ENCODE results near the gene CRIP3. TPM values are rescaled to one million over a fixed set of nuclear protein-coding genes. Genes with fewer than 3 reads are reported as not detected.
A peak's percentile ranks its signal among the peaks of the same experiment; 100 is the strongest.

The CRIP3 gene
- total RNA-seq, 1 donor from 2014 or later = 4.5 TPM

DNA sequence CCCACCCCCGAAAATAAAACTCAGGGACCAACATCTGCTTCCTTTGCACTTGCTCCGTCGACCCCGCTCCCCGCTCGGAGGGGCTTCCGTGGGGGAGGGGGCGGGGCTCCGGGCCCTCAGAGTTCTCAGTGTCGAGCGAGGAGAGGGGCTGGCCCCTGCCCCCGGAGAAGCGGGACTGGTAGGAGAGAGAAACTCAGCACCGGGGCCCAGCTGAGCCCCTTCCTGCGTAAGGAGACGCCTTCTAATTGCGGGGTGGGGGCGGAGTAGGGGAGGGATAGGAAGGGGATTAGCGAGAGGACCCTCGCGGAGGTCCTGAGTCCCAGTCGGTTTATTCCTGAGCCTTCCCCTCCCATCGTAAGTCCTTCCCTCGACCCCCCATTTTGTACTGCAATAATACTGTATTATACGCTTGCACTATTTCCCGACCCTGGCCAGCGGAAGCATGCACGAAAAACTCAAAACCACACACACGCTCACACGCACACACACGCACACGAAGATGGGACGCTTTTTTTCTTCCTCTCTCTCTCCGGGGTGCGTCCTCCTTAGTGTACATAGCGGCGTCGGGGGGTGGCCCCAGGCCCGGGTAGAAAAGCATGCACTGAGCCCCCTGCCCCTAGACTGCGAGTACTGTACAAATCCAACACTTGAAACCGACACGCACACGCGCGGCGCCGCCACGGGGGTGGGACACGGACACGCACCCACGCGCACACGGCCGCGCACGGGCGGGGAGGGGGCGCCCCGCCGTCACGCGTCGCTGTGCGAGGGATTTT is 32.6 kb downstream of the CRIP3 start:
- no peak for DNase-seq (ENCODE audit: low spot score in 2 of 2)
- FAIRE-seq = no peak

DNA sequence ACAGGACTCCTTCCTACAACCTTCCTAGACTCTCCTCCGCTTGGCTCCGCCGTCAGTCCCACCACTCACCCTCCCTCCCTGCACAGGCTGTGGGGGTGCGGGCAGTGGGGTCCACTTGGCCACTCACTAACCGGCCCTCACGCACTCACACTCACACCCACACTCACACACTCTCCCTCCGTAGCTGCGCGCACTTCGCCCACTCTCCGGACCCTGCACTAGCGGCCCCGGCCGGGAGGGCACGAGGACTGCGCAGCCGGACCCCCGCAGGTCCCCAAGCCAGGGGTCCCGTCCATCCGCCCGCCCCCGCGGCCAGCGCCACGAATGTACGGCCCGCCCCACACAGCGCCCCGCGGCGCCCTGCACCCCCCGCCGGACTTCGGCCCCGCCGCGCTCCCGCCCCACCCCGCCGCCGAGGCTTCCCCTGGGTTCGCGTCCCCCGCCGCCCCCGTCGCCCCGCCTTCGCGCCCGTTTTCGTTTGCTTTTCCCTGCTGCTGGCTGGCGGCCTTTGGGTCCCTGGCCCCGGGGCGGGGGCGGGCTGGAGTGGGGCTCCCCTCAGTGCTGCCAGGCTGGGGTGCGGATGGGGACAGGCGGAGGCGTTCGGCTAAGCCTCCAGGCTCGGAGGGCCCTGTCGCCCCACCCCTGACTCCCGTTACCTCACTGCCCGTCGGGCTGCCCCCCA is 33.6 kb downstream of the CRIP3 start:
- peak in 1 of 2 donors; percentile 77 for DNase-seq (ENCODE audit: low spot score in 2 of 2)
- FAIRE-seq = no peak

DNA sequence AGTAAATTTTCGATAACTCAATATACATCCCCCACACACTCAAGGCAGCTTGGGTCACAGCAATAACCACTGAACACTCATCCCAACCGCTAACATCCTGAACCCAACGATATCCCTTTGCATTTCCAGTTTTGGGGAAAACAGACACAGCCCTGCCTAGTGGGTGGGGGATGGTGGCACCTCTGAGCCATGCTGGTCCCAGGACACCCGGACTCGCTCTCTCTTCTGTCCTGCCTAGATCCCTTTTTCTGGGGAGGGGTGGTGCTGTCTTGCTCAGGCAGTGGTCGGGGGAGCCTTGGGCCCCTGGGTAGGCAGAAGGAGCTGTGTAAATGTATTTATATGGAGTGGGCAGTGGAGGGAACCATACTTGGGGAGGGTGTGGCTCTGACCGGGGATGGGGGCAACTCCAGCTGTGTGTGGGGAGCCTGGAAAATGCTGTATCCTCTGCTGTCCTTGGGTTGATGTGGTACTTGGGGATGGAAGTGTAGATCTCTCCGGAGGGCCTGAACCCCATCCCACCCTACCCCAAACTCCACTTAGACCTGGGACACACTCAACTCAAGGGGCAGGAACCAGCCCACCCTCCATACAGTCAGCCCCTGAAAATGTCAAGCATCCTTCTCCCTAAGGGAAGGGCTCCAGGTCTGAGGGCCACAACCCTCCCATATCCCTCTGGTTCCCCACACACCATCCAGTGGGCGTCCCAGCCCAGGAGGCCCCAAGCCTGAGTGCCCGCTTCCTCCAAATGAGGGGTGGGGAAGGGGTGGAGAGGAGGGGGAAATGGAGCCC is 34.3 kb downstream of the CRIP3 start:
- FAIRE-seq (no peak), DNase-seq (ENCODE audit: low spot score in 2 of 2) (no peak)

DNA sequence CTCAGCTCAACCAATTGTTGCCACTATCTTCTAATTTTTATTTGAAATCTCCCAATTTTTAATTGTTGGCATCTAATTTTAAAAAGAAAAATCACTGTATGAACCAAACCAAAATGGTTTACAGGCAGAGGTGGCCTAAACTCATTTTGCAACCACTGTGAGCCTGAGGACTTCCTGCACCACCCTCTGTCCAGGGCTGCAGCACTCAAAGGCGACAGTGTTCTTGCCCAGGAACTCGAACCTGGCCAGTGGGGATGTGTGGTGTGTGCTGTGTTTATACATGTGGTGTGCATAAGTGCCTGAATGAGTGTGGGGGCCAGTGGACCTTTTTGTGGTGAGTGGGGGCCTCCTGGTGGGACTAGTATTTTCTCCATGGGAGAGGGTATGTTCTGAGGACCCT is 34.9 kb downstream of the CRIP3 start:
- FAIRE-seq = no peak
- no peak for DNase-seq (ENCODE audit: low spot score in 2 of 2)

DNA sequence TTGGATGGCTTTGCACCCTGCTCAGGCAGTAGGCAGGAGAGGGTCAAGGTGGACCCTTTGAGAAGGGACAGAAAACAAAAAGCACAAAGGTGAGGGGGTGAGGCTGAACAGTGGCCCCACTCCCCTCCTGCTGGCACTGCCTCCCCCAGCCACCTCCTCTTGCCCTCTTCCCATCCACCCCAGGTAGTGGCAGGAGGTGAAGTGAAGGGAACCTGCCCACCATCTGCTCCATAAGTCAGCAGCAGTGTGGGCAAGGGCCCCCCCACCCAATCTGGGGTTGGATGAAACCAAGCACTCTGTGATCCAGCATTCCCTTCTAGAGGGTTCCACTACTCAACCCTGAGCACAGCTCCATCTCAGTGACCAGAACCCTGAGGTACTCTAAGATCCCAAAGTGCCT is 36.7 kb downstream of the CRIP3 start:
- DNase-seq (ENCODE audit: low spot score in 2 of 2) (no peak), FAIRE-seq (no peak)

DNA sequence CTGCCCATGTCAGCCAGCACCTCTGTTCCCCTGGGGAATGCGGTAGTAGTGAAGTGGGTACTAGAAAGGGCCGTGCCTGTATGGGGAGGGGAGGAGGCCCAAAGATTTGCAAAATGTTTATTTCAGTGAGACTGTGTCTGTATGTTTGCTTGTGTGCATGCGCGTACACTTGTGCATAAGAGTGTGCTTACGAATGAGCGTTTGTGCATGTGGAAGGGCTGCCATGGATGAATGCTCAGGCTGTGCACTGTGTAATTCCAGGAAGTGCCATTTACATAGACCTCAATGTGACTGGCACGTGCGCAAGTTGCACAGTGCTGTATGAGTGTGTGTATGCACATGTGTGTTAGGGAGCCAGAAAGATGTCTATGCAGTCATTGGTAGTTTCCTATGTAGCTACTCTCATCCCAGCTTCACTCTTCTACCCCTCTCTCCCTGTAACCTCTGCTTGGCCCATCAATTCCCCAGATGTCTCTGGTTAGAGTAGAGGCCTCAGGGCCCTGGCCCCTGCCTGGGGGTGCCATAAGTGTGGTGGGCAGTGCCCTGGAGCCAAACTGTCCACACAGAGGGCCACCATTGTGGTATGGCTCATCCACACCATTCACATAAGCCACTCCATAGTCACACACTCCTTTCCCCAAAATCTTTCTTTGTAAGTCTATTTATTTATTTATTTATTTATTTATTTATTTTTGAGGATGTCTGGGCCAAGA is 37.4 kb downstream of the CRIP3 start:
- DNase-seq (ENCODE audit: low spot score in 2 of 2) (no peak), FAIRE-seq (no peak)

DNA sequence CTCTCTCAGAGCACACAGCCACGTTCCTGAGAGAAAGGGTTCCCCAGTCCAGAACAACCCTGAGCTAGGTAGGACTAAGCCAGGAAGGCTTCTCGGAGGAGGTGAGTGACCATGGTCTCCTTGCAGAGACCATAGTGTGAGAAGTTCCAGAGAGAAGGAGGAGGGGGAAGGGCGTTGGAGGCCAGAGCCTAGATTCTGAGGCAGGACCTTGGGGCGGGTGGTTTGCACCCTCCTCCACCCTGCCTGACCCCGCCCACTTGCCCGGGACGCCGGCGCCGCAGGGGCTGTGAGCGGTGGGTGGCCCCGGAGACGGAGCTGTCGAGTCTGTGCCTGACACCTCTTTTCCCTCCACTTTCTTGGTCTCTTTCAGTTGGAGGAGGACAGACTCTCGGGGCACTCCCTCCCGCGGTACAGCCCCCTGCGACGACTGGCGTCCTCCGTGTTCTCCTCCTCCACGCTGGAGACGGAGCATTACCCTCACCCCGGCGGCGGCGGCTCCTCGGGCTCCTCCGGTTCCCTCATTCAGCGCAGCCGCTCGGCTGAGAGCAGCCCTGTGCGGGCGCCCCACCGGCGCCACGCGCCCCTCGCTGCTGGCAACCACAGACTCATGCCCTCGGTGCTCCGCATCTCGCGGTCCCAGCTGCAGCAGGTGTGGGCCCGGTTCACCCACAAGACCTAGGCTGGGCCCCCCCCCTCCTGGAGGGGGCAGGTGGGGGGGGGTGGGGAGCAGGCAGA is 39.2 kb downstream of the CRIP3 start:
- DNase-seq (ENCODE audit: low spot score in 2 of 2) = no peak
- no peak for FAIRE-seq

DNA sequence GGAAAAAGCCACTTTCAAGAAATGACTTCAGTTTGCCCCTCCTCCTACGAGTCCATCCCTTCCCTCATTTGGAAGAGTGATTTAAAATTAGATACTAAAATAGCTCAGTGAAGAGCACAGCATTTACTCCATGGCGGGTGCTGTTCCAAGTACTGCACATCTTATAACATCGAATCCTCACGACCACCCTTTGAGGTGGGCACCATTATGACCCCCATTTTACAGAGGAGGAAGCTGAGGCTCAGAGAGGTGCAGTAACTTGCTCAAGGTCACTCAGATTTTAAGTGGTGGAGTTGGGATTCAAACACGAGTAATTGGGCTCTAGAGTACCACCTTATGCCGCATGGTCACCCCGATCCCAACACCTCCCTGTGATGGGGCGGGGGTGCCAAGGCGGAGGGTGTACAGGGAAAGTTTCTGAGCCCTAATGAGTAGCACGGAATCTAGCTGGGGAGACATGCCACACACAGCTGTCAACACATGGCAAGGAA is 39.8 kb downstream of the CRIP3 start:
- FAIRE-seq (no peak), DNase-seq (ENCODE audit: low spot score in 2 of 2) (peak in 1 of 2 donors; percentile 49)

DNA sequence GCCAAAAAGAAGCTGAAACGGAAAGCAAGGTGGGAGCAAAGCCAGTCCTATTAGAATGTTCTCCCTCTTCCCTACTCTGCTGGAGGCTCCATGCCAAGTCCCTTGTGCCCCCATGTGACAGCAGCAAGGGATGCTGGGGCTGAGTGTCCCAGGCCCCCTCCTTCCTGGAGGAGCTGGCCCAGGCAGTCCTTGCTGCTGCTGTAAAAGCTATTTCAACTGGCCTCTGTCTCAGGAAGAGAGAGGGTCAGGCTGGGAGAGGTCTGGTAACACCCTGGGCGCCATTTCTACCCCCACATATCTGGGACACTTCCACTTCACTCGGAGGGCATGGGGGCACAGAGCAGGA is 40.3 kb downstream of the CRIP3 start:
- DNase-seq (ENCODE audit: low spot score in 2 of 2) = peak; percentile 73 to 81
- no peak for FAIRE-seq

DNA sequence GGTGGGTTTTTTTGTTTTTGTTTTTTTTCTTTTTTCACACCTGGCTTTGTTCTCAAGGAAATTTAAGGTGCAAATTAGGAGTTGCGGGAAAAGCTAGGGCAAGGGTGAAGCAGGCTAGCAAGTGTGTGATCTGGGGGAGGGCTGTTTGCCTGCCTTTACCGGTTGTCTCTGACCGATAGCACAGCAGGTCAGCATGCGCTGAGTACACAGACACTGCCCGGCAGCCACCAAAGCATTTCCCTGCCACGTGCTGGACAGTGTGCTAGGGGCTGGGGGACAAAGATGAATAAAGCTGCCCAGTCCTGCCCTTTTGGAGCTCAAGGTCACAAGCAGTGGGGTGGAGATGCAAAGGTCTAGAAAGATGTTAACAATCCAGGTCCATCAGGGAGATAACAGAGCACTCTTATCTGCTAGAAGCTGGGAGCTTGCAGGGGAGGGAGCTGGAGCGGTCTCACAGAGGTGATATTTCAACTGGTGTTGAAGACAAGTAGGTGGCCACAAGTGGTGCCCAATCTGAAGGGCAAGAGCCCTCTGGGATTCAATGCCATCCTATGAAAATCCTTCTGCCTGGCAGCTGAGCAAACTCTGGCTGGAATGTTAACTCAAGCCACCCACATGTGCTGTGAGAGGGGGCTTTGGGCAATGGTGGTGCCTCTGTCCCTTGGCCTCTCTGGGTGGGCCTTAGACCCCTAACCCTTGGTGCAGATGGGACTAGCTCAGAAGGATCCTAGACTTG is 40.8 kb downstream of the CRIP3 start:
- DNase-seq (ENCODE audit: low spot score in 2 of 2) (no peak), FAIRE-seq (no peak)

DNA sequence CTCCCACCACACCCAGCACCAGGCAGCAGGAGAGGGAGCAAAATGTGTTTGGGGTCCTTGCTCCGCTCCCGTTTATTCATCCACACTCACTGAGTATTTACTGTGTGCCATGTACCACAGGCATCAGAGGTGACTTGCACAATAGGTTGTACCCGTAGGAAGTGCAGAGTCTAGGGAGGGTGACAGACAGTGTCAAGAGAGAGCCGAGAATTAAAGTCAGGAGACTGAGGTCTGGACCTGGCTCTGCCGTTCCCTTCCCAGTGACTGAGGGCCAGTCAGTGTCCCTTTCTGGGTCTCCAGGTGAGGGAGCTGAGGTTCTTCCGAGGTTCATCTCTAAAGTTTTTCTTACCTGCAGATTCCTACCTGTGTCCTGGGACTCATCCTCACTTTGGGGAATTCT is 43.1 kb downstream of the CRIP3 start:
- no peak for FAIRE-seq
- DNase-seq (ENCODE audit: low spot score in 2 of 2) = no peak

DNA sequence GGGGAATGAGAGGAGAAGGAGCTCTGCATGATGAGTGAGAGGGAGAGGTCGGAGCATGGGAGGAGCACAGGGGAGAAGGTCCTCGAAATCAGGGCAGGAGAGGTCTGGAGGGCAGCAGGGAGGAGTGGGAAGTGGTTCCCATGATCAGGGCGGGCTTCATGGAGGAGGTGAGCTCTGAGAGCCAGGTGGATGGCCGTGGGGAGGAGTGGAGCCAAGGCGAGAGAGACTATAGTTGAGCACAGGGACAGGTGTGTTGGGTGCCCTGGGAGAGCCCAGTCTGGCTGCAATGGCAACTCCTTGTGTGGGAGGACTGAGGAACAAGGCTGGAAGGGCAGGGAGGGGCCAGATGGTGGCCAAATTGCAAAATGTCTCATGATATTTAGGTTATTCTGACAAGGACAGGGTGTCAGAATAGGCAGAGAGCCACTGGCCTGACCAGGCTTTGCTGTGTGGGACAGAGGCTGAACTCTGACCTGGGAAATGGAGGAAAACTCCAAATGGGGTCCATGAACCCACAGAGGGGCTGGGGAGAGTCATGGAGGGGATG is 44.0 kb downstream of the CRIP3 start:
- FAIRE-seq (no peak), DNase-seq (ENCODE audit: low spot score in 2 of 2) (no peak)

DNA sequence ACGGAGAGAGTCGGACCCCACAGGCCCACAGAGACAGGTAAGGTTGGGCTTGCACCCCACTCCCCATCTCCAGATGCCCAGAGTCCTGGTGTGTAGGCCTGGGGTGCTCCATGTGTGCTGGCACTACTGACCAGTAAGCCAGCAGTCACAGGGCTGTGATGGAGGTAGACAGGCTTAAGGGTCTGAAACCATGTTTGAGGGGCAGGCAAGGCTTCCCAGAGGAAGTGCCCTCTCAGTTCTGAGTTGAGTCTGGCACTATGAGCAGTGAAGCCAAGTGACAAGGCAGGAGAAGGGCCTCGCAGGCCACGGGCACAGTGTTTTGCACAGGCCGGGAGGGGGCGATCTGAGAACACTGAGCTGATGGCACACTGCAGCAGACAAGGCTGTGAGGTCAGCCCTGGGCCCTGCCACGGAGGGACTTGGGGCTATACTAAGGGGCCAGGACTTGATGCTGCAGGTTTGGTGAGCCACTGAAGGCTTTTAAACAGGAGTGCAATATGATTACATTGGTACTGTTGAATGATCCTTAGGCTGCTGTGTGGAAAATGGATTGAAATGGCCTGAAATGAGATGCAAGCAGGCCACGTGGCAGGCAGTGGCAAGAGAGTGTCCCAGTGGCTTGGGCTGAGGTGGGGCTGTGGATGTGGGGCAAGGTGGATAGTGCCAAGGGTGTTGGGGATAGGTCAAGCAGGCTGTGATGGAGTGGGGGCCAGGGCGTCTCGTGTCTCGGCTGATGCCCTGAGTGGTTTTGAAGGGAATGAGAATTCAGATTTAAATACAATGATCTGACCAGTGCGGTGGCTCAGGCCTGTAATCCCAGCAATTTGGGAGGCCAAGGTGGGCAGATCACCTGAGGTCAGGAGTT is 45.1 kb downstream of the CRIP3 start:
- peak; percentile 75 to 80 for DNase-seq (ENCODE audit: low spot score in 2 of 2)
- no peak for FAIRE-seq

DNA sequence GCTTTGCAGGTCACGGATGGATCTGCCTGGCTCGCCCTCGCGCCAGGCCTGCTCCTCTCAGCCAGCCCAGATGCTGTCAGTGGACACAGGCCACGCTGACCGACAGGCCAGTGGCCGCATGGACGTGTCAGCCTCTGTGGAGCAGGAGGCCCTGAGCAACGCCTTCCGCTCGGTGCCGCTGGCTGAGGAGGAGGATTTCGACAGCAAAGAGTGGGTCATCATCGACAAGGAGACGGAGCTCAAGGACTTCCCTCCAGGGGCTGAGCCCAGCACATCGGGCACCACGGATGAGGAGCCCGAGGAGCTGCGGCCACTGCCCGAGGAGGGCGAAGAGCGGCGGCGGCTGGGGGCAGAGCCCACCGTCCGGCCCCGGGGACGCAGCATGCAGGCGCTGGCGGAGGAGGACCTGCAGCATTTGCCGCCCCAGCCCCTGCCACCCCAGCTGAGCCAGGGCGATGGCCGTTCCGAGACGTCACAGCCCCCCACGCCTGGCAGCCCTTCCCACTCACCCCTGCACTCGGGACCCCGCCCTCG is 45.8 kb downstream of the CRIP3 start:
- no peak for FAIRE-seq
- no peak for DNase-seq (ENCODE audit: low spot score in 2 of 2)

DNA sequence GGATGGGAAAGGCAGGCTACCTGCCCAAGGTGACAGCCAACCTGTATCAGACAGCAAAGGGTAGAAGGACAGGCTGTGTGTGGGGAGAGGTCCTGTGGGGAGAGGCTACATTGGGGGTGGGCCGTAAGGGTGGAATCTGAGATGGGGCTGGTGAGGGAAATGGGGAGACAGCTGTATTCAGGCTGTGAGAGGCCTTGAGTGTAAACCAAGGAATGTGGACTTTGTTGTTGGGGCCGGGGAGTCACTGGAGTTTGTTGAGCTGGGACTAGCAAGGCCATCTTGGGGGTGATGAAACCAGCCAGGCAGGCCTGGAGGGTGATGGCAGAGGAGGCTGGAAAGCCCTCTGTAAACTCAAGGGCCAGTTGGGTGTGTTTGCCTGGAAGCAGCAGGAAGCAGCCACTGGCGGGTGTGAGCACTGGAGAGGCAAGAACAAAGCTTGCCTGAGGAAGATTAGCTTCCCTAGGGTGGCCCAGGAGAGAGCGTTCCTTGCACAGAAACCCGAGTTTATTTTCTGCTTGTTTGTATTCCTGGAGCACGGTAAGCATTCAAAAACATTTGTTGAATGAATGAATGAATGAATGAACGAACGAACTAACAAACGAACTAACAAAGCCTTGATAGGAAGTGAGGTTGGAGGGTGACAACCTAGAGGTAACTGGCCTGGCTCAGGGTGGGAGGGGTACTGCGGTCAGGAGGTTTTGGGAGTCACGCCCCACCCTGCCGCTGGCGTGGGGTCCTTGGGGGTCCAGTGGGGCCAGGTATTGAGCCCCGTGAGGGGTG is 46.4 kb downstream of the CRIP3 start:
- DNase-seq (ENCODE audit: low spot score in 2 of 2) = no peak
- no peak for FAIRE-seq

DNA sequence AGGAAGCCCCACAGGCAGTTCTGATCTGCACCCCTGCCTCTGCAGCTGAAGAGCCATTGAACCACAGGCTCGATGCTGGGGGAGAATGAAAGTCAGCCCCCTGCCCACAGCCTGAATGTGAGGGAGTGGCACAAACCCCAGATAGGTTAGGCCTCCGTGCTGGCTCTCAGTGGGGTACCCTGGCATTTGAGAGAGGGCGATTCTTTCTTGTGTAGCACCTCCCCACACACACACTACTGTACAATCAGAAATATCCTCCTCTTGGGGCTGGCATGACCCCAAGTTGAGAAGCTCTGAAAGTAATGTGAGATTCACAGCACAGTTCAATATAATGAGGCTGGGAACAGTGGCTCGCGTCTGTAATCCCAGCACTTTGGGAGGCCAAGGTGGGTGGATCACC is 47.4 kb downstream of the CRIP3 start:
- FAIRE-seq (no peak), DNase-seq (ENCODE audit: low spot score in 2 of 2) (no peak)

DNA sequence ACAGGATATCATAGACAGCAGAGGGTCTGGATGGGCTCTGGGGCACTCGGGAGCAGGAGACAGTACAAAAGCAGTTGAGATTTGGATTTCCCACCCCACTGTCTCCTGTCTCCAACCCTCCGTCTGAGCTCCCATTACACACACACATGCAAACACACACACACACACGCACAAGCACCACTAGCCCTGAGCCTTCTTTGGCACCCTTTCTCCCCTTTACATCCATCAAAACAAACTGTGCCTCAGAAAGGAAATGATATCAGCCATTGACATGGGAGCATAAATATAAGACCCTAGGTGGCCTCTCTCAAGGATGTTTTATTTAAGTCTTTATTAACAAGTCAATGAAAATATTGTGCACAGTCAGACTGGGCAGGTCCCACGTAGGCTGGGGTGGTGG is 47.8 kb downstream of the CRIP3 start:
- DNase-seq (ENCODE audit: low spot score in 2 of 2) = no peak
- FAIRE-seq = no peak
